Measurements from ENCODE around the gene FRMD1.

FRMD1 gene

DNA sequence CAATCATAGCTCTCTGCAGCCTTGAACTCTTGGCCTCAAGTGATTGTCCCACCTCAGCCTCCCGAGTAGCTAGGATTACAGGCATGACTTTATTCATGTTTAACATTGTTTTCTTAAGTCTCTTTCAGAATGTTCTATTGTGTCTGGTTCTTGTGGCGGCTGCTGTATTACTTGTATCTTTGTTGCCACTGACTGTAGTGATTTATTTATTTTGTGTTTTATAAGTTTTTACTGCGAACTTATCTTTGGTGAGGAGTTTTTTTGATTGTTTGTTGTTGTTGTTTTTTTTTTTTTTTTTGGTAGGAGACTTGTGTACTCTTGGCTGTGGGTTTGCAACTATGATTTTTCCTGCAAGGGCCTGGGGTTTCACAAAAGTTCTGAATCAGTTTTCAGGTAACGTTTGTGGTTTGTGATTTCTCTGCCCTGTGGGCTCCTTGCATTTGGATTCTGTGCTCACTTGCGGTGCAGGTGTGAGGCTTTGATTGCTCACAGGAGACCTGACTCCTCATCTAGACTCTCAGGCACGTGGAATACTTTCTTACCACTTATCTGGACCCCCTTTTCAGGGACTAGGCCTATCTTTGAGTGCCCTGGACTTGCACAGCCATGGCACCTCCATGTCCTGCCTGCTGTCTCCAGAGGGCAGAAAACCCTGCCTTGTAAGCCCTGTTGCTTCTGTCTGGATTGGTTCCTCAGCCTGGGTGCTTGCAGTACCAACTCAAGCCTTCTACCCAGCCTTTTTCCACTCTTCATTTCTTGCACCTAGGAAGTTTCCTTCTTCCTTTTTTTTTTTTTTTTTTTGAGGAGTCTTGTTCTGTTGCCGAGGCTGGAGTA is 56.3 kb downstream of the FRMD1 start:
- DNase-seq = no peak

DNA sequence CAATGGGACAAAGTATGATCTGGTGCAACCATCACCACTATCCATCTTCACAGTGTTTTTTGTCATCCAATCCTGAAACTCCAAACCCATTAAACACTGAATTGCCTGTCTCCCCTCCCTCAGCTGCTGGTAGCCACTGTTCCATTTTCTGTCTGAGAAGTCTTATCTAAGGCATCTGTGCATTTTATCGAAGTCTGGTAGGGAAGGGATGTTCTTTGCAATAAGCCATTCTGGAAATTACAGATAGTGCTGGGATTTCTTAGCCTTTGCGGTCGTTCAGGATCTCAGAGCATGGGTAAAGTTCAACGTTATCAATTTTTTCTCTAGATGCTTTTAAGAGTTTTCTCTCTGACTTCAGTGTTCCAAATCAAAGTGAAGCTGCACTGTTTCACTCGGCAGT is 57.4 kb downstream of the FRMD1 start:
- no peak for DNase-seq

DNA sequence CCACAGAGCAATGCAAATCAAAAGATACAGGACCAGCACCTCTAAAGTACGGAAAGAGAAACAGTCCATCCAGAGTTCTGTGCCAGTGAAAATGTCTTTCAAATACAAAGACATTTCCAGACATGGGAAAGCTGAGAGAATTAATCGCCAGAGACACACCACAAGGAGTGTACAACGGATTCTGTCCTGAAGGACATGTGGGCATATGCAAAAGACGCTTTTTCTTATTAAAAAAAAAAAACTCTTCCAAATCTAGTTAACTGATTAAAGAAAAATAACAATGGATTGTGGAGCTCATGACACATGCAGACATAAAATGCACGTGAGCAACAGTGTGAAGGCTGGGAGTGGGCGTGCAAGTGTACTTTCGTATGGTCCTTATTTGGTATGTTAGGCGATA is 58.8 kb downstream of the FRMD1 start:
- no peak for DNase-seq

DNA sequence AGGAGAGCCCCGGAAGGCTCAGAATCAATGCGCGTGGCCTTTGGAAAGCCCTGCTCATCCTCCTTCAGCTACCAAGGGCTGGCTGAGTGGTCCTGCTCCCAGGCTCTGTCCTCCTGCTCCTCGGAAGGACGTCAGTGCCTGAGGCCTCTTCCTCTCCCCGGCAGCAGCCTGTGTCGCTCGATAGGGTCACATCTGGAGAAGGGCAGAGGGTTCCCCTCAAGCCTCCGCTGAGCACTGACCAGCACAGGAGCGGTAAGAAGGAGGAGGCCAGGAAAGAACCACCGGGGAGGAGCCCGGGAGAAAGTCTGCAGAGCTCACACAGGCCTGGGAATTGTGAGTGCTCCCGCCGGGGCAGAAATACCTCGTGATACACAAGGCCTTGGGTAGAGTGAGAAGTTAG is 60.3 kb downstream of the FRMD1 start:
- no peak for DNase-seq

DNA sequence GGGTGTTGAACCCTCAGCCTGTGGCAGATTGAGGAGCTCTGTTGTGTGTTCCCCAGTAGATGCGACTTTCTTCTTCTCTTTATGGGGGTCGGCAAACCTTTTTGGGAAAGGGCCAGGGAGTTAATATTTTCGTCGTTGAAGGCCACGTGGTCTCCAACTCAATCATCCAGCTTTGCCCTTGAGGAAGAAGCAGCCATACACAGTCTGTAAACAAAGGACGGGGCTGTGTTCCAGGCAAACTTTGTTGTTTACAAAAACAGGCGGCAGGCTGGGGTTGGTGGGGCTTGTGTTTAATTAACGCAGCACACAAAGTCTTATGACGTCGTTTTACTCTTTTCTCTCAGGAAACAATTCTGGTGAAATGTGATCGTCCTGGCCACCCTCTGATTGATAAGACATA is 61.4 kb downstream of the FRMD1 start:
- DNase-seq = no peak

DNA sequence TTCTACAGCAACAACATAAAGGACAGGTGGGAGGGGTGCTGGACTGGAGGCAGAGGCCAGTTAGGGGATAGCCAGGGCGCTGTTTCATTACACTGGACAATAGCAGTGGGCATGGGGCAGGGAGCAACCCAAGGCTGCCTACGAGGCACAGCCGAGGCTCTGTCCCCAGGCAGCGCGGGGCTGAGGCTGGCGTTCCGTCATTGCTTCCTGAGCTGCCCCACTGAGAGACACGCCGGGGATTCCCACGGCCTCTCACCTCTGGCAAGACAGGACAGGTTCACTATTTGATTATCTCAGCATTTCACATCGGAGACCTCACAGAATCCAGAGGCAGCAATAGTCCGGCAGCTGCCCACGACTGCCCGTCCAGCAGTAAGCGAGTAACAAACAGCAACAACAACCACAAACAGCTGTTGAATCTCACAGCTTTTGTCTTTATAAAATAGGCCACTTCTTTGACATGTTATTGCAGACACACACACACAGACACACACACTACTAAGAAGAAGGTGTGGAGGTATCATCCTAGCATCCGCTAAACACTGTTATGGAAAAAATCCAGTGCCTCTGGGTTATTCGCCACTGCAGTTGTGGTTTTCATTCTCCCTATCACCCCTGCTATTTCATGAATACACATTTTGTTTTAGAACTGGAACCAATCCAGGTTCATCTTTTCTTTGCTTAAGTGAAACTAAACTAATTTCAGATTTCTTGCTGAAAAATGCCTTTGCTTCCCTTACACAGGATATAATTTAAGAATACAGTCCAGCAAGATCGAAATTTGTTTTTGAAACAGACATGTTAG is 62.1 kb downstream of the FRMD1 start:
- no peak for DNase-seq

- no peak for DNase-seq
These were observed 62.8 kb downstream of the FRMD1 start for GRCh38 chr6:168016176-168016620.

- DNase-seq = no peak
These were observed 63.4 kb downstream of the FRMD1 start for GRCh38 chr6:168015482-168016175.

DNA sequence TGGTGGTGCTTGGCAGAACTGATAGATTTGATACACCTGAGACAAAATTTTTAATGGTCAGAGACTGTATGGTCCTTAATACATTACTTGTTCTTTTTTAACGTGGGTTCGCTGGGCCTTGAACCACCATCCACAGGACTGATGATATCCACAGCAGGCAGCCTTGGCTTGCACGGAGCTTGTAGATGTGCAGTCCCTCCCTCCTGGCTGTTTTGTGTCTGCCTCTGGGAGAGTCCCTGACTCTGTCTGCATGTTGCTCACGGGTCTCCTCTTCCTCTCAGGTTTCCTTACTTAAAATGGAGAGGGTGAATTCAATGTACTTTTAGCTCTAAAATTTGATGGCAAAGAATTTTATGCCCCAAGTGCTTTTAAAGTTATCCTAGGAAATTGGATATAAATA is 64.0 kb downstream of the FRMD1 start:
- no peak for DNase-seq

DNA sequence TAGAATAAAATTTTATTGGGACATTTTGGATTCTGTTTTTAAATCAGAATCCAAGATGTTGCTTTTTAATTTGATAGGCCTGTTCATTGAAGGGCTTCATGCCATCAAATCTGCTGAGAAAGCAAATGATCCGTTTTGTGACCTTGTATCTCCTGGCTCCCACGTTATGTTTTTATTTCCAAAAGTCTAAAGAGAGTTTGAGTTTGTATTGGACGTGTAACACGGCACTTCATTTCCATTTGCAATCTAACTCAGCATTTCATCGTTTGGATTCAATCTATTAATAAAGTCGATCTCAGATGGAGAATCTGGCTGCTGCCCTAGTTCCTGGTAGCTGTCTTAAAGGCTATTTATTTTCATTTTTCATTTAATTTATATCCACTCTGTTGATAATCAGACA is 64.6 kb downstream of the FRMD1 start:
- no peak for DNase-seq

- DNase-seq = no peak
These were observed 65.6 kb downstream of the FRMD1 start for GRCh38 chr6:168013250-168013915.

- DNase-seq = no peak
These were observed 66.4 kb downstream of the FRMD1 start for GRCh38 chr6:168012431-168013249.

GRCh38 chr6:168011291-168011690 is 67.7 kb downstream of the FRMD1 start:
- DNase-seq = no peak

- DNase-seq = no peak
These were observed 69.7 kb downstream of the FRMD1 start for GRCh38 chr6:168009331-168009730.

- DNase-seq = peak; percentile 49
These were observed 71.2 kb downstream of the FRMD1 start for GRCh38 chr6:168007592-168008338.

DNA sequence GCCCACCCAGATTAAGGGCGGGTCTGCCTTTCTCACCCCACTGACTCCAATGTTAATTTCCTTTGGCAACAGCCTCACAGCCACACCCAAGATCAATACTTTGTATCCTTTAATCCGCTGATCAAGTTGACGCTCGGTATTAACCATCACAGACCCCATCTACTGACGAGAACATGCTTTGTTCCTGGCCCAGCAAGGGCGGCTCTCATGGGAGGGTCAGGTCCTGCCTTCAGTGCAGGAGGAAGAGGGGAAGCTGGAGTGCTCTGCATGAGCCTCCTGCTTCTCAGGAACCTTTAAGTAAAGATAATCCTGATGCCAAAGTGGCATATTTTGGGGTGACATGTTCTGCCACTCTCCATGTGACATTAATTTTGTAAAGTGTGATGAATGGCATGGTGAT is 73.2 kb downstream of the FRMD1 start:
- no peak for DNase-seq

- no peak for DNase-seq
These were observed 74.1 kb downstream of the FRMD1 start for GRCh38 chr6:168004945-168005344.

- DNase-seq = no peak
These were observed 75.0 kb downstream of the FRMD1 start for GRCh38 chr6:168004023-168004422.

Measured in GOT3 (cell line).